Left cardiac atrium (tissue), 4 donors: ENCODE measurements around the gene WDFY2. TPM values are rescaled to one million over a fixed set of nuclear protein-coding genes. Genes with fewer than 3 reads are reported as not detected.
"Not testable (repeated sequence)": the region's sequence is repeated elsewhere in the genome, so short reads cannot be mapped to it uniquely, and the experiment has no call there.

ENCODE experiments used
- ATAC-seq, 2 donors: fragments of 200-7000 bp; cut with Tn5 transposase; one replicate each; pipeline ENCODE4 v1.9.1; 2020; ENCODE audit warnings: mild to moderate bottlenecking in 2 of 2, moderate library complexity in 2 of 2
- DNase-seq: peaks from one replicate; pipeline ENCODE4 v3.0.0-alpha.2; 2020
- intact Hi-C, 2 donors: fragments of 100-400 bp; cut with DNase I; formaldehyde crosslinking; loops; one replicate each; pipeline versions ENCODE4 v1.14.1 to v1.15.1; 2022 to 2023
- total RNA-seq, 2 donors: library from RNA; stranded (reverse); fragmentation: NEBNext Ultra II Directional; extraction: Animal tissue kit (Norgen Biotek cat#: 25700); gene quantifications; one replicate each; pipeline ENCODE4 v1.2.1, GENCODE V29; 2021
- donor health status: DM: no; HTN: yes; CAD: no.
- donor health status: DM: no; HTN: yes; CAD: no; lungs with severe emphysema.
- donor health status: DM: yes; HTN: yes; CAD: no.
- donor health status: Dilated cardiomyopathy.

WDFY2 gene
- total RNA-seq, 2 donors from 2014 or later = 5.4 to 7.2 TPM

- ATAC-seq (no peak), DNase-seq (no peak)
- intact Hi-C loops = no loop called here
These were observed 96.9 kb downstream of the WDFY2 start for GRCh38 chr13:51681037-51681678.

GRCh38 chr13:51682686-51683085, 98.4 kb downstream of the WDFY2 start:
- ATAC-seq (no peak), DNase-seq (no peak)
- intact Hi-C loops = no loop called here

- no peak for ATAC-seq
- DNase-seq = no peak
- intact Hi-C loops = no loop called here
These were observed 99.3 kb downstream of the WDFY2 start for GRCh38 chr13:51683597-51683996.

- ATAC-seq = peak in 1 of 2 donors; percentile 38
- intact Hi-C loops = no loop called here
- no peak for DNase-seq
These were observed 99.8 kb downstream of the WDFY2 start for GRCh38 chr13:51684076-51684475.

- no peak for DNase-seq
- intact Hi-C loops = no loop called here
- no peak for ATAC-seq
These were observed 103.9 kb downstream of the WDFY2 start for GRCh38 chr13:51687947-51688714.

GRCh38 chr13:51688937-51689662, 104.8 kb downstream of the WDFY2 start:
- intact Hi-C loops = no loop called here
- DNase-seq = no peak
- no peak for ATAC-seq

- DNase-seq (no peak), ATAC-seq (no peak)
- intact Hi-C loops = no loop called here
These were observed 105.4 kb downstream of the WDFY2 start for GRCh38 chr13:51689663-51689996.

GRCh38 chr13:51695677-51696076, 111.4 kb downstream of the WDFY2 start:
- ATAC-seq, intact Hi-C loops, DNase-seq: not testable (repeated sequence)

- ATAC-seq = no peak
- intact Hi-C loops = no loop called here
- no peak for DNase-seq
These were observed 112.9 kb downstream of the WDFY2 start for GRCh38 chr13:51697181-51697580.

GRCh38 chr13:51697855-51698254, 113.6 kb downstream of the WDFY2 start:
- intact Hi-C loops = no loop called here
- ATAC-seq (no peak), DNase-seq (no peak)

GRCh38 chr13:51698352-51698751, 114.1 kb downstream of the WDFY2 start:
- intact Hi-C loops = no loop called here

GRCh38 chr13:51704399-51705313, 120.4 kb downstream of the WDFY2 start:
- DNase-seq (no peak), ATAC-seq (no peak)
- intact Hi-C loops = no loop called here

More at GRCh38 chr13:51698352-51698751, 114.1 kb downstream of the WDFY2 start:
- ATAC-seq (no peak), DNase-seq (no peak)

GRCh38 chr13:51707461-51707860, 123.2 kb downstream of the WDFY2 start:
- intact Hi-C loops = no loop called here
- ATAC-seq = no peak
- DNase-seq = no peak

- DNase-seq = no peak
- intact Hi-C loops = no loop called here
These were observed 129.5 kb downstream of the WDFY2 start for GRCh38 chr13:51713807-51714206.

GRCh38 chr13:51714663-51715168, 130.5 kb downstream of the WDFY2 start:
- intact Hi-C loops = no loop called here
- DNase-seq (no peak), ATAC-seq (no peak)

More at GRCh38 chr13:51713807-51714206, 129.5 kb downstream of the WDFY2 start:
- ATAC-seq = no peak

- DNase-seq = no peak
- ATAC-seq = no peak
These were observed 131.4 kb downstream of the WDFY2 start for GRCh38 chr13:51715613-51716012.

GRCh38 chr13:51717786-51718398, 133.6 kb downstream of the WDFY2 start:
- no peak for DNase-seq
- intact Hi-C loops = no loop called here
- no peak for ATAC-seq

More at GRCh38 chr13:51715613-51716012, 131.4 kb downstream of the WDFY2 start:
- intact Hi-C loops = no loop called here

- ATAC-seq = no peak
- DNase-seq = no peak
- intact Hi-C loops = no loop called here
These were observed 135.1 kb downstream of the WDFY2 start for GRCh38 chr13:51719394-51719793.
